KOPT-K1 (cell line): ENCODE measurements around the gene ZFPL1.

Experiments
- H3K27ac ChIP-seq: fragments of 200-600 bp; sonication (generic); 2 replicates; pipeline ENCODE4 v1.5.1; 2016; ENCODE audit warnings: antibody characterized with exemption, mild to moderate bottlenecking, low read depth, low read length; ENCODE audit not compliant: poor library complexity, severe bottlenecking
- H3K36me3 ChIP-seq: fragments of 200-600 bp; sonication (generic); 2 replicates; pipeline ENCODE4 v1.5.1; 2017; ENCODE audit warnings: antibody characterized with exemption, mild to moderate bottlenecking, low read length, moderate library complexity; ENCODE audit not compliant: insufficient read depth
- H3K9me3 ChIP-seq: fragments of 200-600 bp; sonication (generic); 2 replicates; pipeline ENCODE4 v1.5.1; 2017; ENCODE audit warnings: antibody characterized with exemption, low read length, mild to moderate bottlenecking; ENCODE audit not compliant: insufficient read depth, poor library complexity, severe bottlenecking

Gene ZFPL1

GRCh38 chr11:65134240-65134951 is 50.4 kb downstream of the ZFPL1 start, which contains the start of gene SYVN1:
Gene SYVN1 (minus strand): TSS chr11:65134519. CDS start chr11:65133601, 918 bp downstream.
- H3K27ac ChIP-seq, result peak within 1 kb of the TSS; percentile 92
- H3K9me3 ChIP-seq, result no peaks in the 10 kb centered on the region
- peaks cover 37% of the 10 kb centered on the region for H3K36me3 ChIP-seq

DNA sequence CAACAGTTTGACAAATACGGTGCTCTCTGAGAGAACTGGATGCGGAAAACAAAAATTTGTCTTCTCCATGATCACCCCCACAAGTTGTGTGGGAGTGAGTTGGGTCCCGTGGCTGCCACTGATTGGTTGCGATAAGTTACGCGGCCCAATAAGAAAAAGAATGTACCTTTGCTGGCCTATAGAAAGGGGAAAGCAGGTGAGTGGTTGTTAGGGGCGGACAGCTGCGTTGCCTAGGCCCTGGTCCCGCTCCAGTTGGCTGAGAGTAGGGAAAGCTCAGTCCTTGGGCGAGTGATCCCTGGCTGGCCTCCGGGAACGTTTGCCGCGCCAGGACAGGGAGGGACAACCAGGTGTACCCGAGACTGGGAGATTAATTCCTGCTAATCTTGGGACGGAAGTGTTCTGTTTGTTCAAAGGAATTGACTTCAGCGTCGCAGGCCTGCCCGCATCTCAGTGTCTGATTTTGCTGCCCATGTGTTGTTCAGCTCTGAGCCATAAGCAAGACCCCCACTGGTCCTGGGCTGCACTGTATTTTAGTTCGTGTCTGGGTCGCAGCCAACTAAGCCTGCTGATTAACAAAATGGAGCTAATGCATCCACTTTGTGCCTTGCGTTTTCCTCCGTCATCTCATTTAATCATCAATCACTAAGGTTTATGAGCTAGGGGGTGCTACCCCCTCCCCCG is 51.1 kb downstream of the ZFPL1 start:
- Histone ChIP-seq H3K9me3 (no peaks in the 10 kb centered on the region), H3K27ac (peak overlapping the region; percentile 92), H3K36me3 (peaks cover 30% of the 10 kb centered on the region)

DNA sequence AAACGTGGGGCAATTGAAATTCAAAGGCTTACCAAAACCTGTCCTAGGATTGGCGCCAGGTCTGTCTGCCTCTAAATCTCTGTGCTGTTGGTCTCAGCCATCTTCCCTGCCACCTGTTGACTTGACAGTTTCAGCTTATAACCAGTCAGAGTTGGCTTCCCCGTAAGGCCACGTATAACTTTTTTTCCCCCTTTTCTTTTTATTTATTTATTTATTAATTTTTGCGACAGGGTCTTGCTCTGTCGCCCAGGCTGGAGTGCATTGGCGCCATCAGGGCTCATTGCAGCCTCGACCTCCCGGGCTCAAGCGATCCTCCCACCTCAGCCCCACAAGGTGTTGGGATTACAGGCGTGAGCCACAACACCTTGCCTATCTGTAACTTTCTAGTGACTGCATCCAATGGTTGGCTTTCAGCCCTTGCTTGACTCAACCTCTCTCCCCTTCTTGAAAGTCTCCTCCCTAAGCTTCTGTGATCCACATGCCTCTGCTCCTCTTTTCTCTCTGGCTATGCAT is 51.7 kb downstream of the ZFPL1 start:
- Histone ChIP-seq H3K36me3 (peaks cover 24% of the 10 kb centered on the region), H3K27ac (peak overlapping the region; percentile 92), H3K9me3 (no peaks in the 10 kb centered on the region)

DNA sequence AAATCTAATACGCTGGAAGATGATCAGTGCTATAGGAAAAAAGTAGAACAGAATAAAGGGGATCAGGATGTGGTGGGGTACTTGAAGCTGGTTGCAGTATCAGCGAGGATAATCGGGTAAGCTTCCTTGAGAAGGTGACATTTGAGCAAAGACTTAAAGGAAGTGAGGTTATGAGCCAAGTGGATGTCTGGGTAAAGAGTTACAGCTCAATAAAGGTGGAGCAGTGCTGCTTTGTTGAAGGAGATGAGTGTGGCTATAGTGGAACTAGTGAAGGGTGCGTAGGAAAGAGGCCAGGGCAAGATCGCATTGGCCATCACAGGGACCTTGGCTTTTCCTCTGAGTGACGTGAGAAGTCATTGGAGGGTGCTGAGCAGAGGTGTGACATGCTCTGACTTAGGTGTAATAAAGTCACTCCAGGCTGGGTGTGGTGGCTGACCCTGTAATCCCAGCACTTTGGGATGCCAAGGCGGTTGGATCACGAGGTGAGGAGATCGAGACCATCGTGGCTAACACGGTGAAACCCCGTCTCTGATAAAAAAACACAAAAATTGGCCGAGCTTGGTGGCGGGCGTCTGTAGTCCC is 52.6 kb downstream of the ZFPL1 start:
- Histone ChIP-seq H3K27ac (no peak overlapping the region), H3K36me3 (peaks cover 15% of the 10 kb centered on the region), H3K9me3 (no peaks in the 10 kb centered on the region)
